Natural killer cell (primary cell): ENCODE data around the gene IFITM5. TPM values are rescaled to one million over a fixed set of nuclear protein-coding genes. Genes with fewer than 3 reads are reported as not detected.

Experiments
- ATAC-seq, 3 donors: fragments of 150-1000 bp in 2 of 3; fragments of 200-7000 bp in 1 of 3; cut with Tn5 transposase; 1 replicate in 1 of 3; 2 replicates in 2 of 3; pipeline ENCODE4 v1.10.0; 2021; ENCODE audit warnings: mild to moderate bottlenecking in 2 of 3, moderate library complexity in 2 of 3
- DNase-seq, 2 donors: peaks; one replicate each; pipeline versions ENCODE4 v3.0.0 to v3.0.0-alpha.2; 2013 to 2021; ENCODE audit warnings: mixed read lengths in 1 of 2
- H3K27ac ChIP-seq: one replicate; pipeline ENCODE4 v1.5.1; 2013; ENCODE audit warnings: mild to moderate bottlenecking, low read length
- H3K27me3 ChIP-seq: one replicate; pipeline ENCODE4 v1.6.1; 2013; ENCODE audit warnings: low read length; ENCODE audit not compliant: control insufficient read depth, insufficient read depth
- H3K36me3 ChIP-seq: one replicate; pipeline ENCODE4 v1.6.1; 2013; ENCODE audit warnings: low read length; ENCODE audit not compliant: control insufficient read depth, insufficient read depth
- H3K4me1 ChIP-seq: one replicate; pipeline ENCODE4 v1.6.1; 2013; ENCODE audit warnings: low read length; ENCODE audit not compliant: control insufficient read depth, insufficient read depth
- H3K4me3 ChIP-seq: one replicate; pipeline ENCODE4 v1.5.1; 2013; ENCODE audit warnings: low read length
- H3K9me3 ChIP-seq: one replicate; pipeline ENCODE4 v1.6.1; 2013; ENCODE audit warnings: low read length; ENCODE audit not compliant: control insufficient read depth, insufficient read depth
- H3K27ac Mint-ChIP-seq, 2 donors: one replicate each; pipeline ENCODE4 v1.8.0; 2022; ENCODE audit warnings: mild to moderate bottlenecking in 2 of 2, mixed read lengths in 2 of 2, moderate library complexity in 1 of 2
- H3K27me3 Mint-ChIP-seq, 2 donors: one replicate each; pipeline ENCODE4 v1.8.0; 2022; ENCODE audit warnings: low read depth in 2 of 2, mixed read lengths in 2 of 2
- H3K36me3 Mint-ChIP-seq: one replicate; pipeline ENCODE4 v1.8.0; 2022; ENCODE audit warnings: mixed read lengths
- H3K4me1 Mint-ChIP-seq, 2 donors: one replicate each; pipeline ENCODE4 v1.8.0; 2022; ENCODE audit warnings: mixed read lengths in 2 of 2
- H3K4me3 Mint-ChIP-seq: one replicate; pipeline ENCODE4 v1.8.0; 2022; ENCODE audit warnings: mild to moderate bottlenecking, moderate library complexity, mixed read lengths
- H3K9me3 Mint-ChIP-seq, 2 donors: one replicate each; pipeline ENCODE4 v1.8.0; 2022; ENCODE audit warnings: mixed read lengths in 2 of 2
- CTCF ChIP-seq: fragments of 200-600 bp; IDR thresholded peaks from one replicate; pipeline ENCODE4 v1.8.0; 2022; ENCODE audit warnings: antibody characterized with exemption
- WGBS: methylation state at CpG from one replicate; pipeline ENCODE4 v1.1.7; 2013; ENCODE audit warnings: missing lambda C conversion rate; ENCODE audit not compliant: insufficient coverage; 5-methylcytosine and 5-hydroxymethylcytosine counted together
- intact Hi-C: fragments of 100-400 bp; cut with micrococcal nuclease; formaldehyde crosslinking; loops from one replicate; pipeline ENCODE4 v1.14.2; 2022
- total RNA-seq, 4 donors: library from RNA; stranded (reverse); fragments of 120-200 nt in 1 of 4; gene quantifications; one replicate each; pipeline versions ENCODE4 v1.2.3 to v1.2.4, GENCODE V29; 2013 to 2022

The IFITM5 gene
- total RNA-seq, 3 donors from 2014 or later (not counting 1 experiment from before 2014, with no cell fraction given) = not detected

GRCh38 chr11:259413-259812 is 39.9 kb downstream of the IFITM5 start:
- no peaks in the 10 kb centered on the region for H3K36me3 ChIP-seq
- H3K9me3 Mint-ChIP-seq = no peaks in the 10 kb centered on the region
- no peaks in the 10 kb centered on the region for H3K27me3 ChIP-seq
- no peak for ATAC-seq
- H3K4me3 Mint-ChIP-seq = no peak overlapping the region
- intact Hi-C loops = no loop called here
- no peak overlapping the region for H3K4me3 ChIP-seq
- H3K4me1 ChIP-seq = peaks cover 12% of the 10 kb centered on the region
- H3K36me3 Mint-ChIP-seq = no peaks in the 10 kb centered on the region
- TF ChIP-seq CTCF = no peak
- H3K27ac ChIP-seq = no peak overlapping the region
- 67% methylated on average over 1 of the region's 10 CpGs for WGBS
- peaks cover 0 to 3% of the 10 kb centered on the region in 2 donors for H3K27me3 Mint-ChIP-seq
- peak in 1 of 2 donors; percentile 10 for DNase-seq
- no peaks in the 10 kb centered on the region for H3K4me1 Mint-ChIP-seq
- no peaks in the 10 kb centered on the region for H3K9me3 ChIP-seq
- no peak overlapping the region for H3K27ac Mint-ChIP-seq

- H3K27me3 ChIP-seq = no peaks in the 10 kb centered on the region
- ATAC-seq = no peak
- no peaks in the 10 kb centered on the region for H3K9me3 ChIP-seq
- Mint-ChIP-seq H3K27me3 (peaks cover 0 to 3% of the 10 kb centered on the region in 2 donors), H3K4me1 (no peaks in the 10 kb centered on the region), H3K4me3 (no peak overlapping the region), H3K9me3 (no peaks in the 10 kb centered on the region), H3K27ac (no peak overlapping the region), H3K36me3 (no peaks in the 10 kb centered on the region)
- intact Hi-C loops = no loop called here
- H3K36me3 ChIP-seq = peaks cover 8% of the 10 kb centered on the region
- H3K27ac ChIP-seq = no peak overlapping the region
- TF ChIP-seq CTCF = no peak
- no peak overlapping the region for H3K4me3 ChIP-seq
- 87% methylated on average over 15 of the region's 15 CpGs for WGBS
- peak in 1 of 2 donors; percentile 7 for DNase-seq
- peaks cover 12% of the 10 kb centered on the region for H3K4me1 ChIP-seq
Measured at GRCh38 chr11:257766-258493, 41.4 kb downstream of the IFITM5 start.

GRCh38 chr11:256952-257737 is 42.2 kb downstream of the IFITM5 start:
- no peak for TF ChIP-seq CTCF
- WGBS = 58% methylated on average over 14 of the region's 14 CpGs
- Histone ChIP-seq H3K27me3 (no peaks in the 10 kb centered on the region), H3K27ac (no peak overlapping the region), H3K4me1 (peaks cover 12% of the 10 kb centered on the region), H3K36me3 (peaks cover 16% of the 10 kb centered on the region), H3K4me3 (no peak overlapping the region), H3K9me3 (no peaks in the 10 kb centered on the region)
- Mint-ChIP-seq H3K27me3 (peaks cover 0 to 3% of the 10 kb centered on the region in 2 donors), H3K4me3 (no peak overlapping the region), H3K4me1 (no peaks in the 10 kb centered on the region), H3K27ac (no peak overlapping the region), H3K9me3 (no peaks in the 10 kb centered on the region), H3K36me3 (peaks cover 7% of the 10 kb centered on the region)
- no peak for DNase-seq
- intact Hi-C loops = no loop called here
- no peak for ATAC-seq
